ENCODE results near the gene GFER. TPM values are rescaled to one million over a fixed set of nuclear protein-coding genes. Genes with fewer than 3 reads are reported as not detected.

GFER gene
- 26.3 to 42.5 TPM (median 39.7 TPM) in 5 replicates for total RNA-seq (2022; extraction: Qiagen RNA extraction; ENCODE audit: low read depth)

DNA sequence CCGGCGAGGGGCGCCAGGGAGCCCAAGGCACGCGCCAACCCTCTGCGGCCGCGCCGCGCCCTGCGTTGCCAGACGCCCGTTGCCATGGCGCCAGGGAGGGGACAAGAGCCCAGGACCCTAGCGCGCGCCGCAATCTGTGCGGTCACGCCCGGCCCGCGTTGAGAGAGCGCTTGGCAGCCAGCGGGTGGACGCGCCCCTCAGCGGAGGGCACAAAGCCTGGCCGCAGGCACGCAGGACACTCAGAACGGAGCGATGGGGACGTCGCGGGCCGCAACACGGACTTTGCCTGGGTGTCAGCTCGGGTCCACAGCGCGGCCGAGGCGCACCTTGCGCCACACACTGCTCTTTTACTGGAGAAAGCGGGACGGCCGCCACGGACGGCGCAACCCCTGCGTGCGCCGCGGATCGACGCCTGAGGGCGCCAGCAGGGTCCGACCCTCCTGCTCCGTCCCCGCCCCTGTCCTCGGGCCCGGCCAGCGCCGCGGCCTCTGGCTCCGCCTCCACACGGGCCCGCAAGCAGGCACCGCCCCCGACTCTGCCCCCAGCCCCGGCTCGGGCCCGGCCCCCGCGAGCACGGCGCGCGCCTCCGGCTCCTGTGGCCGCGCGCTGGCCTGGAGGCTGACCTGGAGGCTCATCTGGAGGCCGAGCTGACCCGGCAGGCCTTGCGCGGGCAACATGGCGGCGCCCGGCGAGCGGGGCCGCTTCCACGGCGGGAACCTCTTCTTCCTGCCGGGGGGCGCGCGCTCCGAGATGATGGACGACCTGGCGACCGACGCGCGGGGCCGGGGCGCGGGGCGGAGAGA is at the start of gene GFER:
Gene GFER, plus strand, starts transcription at position 650 of the 803 bp plus-strand sequence. Its CDS starts 26 bp downstream, at position 676.

GRCh38 chr16:1942810-1943726 is 40.9 kb upstream of the GFER start, which contains the start of gene MSRB1:
TSS of gene MSRB1 (minus strand) at chr16:1943199. CDS start at chr16:1943156, 43 bp downstream.

DNA sequence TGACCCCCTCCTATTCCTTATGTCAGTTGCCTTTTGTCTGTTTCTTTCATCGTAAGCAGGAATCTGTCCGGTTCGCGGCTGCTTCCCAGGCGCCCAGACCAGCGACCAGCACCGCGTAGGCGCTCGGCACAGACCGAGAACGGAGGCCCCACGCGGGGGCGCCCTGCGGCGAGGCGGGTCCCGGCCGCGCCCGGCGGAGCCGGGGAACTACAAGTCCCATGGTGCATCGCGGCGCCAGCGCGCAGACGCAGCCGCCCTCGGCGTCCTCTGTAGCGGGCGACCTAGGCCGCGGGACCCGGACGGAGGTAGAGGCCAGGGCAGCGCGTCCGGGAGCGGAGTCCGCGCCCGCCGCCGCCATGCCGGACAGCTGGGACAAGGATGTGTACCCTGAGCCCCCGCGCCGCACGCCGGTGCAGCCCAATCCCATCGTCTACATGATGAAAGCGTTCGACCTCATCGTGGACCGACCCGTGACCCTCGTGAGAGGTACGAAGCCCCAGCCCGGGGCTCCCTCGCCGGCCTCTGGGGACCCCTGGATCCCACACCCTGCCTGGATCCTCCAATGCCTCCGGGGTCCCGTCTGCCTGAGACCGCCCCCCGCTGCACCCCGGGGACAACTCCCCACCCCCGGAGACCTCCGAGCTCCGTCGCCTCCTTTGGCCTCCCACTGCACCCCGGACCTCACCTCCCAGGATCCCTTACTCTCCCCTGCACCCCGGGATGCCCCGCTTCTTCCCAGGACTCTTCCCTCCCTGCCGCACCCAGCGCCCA is 24.5 kb upstream of the GFER start, which contains the start of gene NDUFB10:
Gene NDUFB10, plus strand, starts transcription at position 270 of the 771 bp plus-strand sequence. Its CDS starts 87 bp downstream, at position 357.

DNA sequence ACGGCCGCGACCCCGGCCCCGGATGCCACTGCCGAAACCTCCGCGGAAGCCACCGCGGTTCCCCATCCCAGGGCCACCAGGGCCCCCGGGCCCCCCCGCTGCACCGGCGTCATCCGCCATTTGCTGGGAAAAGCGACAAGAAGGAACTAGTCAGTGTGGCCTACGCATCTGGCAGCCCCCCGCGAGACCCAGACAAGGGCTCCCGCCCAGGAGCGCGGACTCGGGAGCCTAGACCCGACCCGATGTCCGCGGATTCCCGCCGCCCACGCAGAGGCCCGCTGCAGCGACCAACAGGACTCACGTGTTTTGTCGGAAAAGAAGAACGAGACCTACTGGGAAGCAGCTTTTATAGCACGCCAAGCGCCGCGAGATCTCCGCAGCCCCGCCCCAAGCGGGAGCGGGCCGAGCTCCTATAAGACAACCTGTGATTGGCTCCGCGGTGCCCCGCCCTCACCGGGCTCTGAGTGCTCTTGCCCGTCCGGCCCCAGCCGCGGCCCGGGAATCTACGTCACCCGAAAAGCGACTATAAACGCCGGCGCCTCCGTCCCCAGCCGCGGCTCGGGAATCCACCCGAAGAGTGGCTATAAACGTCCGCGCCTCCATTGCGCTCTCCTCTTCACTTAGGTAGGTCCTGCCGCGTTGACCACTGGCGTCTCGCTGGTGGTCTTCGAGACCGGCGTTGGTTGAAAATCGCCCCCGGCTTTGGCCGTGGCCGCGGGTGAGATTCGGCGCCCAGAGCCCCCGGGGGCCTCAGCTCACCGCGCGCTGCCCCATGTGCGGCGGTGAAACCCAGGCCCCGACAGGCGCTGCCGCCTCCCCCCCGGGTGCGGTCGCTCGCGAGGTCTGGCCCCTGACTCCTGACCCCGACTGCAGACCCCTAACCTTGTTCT is 19.2 kb upstream of the GFER start, which contains the start of gene RPS2:
Gene RPS2, minus strand, starts transcription at position 321 of the 890 bp plus-strand sequence. Its CDS starts 201 bp downstream, at position 120.

DNA sequence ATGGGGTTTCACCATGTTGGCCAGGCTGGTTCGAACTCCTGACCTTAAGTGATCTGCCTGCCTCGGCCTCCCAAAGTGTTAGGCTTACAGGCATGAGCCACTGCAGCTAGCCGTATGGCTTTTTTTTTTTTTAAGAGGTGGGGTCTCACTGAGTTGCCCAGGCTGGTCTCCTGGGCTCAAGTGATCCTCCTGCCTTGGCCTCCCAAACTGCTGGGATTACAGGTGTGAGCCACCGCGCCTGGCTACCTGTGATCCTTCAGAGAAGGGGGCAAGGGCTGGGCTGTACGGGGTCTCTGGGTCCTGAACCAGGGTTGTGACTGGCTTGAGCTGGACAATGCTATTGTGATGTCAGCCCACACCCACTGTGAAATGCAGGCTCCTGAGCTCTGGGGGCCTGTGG is 17.5 kb upstream of the GFER start, which contains the start of gene RNF151:
Gene RNF151, plus strand, starts transcription at position 397 of the 400 bp plus-strand sequence. CDS start 26 bp downstream, outside the sequence.

DNA sequence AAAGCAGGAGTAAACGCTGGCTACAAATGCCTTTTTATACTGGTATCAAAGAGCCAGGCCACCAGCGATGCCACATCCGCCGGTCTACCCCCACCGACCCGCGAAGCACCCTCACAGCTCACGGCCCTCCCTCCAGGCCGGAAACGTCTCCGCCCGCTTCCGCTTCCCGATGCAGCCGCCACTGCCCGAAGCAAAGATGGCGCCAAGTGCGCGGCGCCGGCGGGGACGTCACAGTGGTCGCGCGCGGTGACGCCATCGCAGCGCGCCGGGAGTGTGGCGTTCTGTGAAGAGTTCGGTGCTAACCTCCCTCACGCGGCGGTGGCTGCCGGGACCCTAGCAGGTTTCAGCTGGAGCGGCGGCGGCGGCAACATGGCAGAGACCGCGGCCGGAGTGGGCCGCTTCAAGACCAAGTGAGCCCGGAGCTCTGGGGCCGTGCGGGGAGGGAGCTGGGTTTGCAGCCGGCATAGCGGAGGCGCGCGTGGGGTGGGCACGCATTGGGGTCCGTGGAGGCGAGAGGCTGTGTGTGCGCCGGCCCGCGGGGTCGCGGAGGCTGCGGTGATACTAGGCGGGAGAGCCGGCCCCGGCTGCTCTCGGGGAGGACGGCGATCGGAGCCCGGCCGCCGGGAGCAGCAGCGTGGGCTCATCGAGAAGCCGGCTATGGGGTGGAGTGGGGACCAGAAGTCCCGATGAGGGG is 12.1 kb upstream of the GFER start, which contains the start of gene TBL3:
Gene TBL3, plus strand, starts transcription at position 258 of the 694 bp plus-strand sequence. Its CDS starts 112 bp downstream, at position 370.

GRCh38 chr16:1981398-1981836 is 2.6 kb upstream of the GFER start, which contains the start of gene NOXO1:
TSS of gene NOXO1 (minus strand) at chr16:1981469. CDS start at chr16:1981179, 290 bp downstream.

GRCh38 chr16:1989209-1990100 is 5.5 kb downstream of the GFER start, which contains the start of gene SYNGR3:
TSS of gene SYNGR3 (plus strand) at chr16:1989970. CDS start at chr16:1990103, 133 bp downstream.

GRCh38 chr16:2009791-2010510 is 26.0 kb downstream of the GFER start, which contains the start of gene ZNF598:
TSS of gene ZNF598 (minus strand) at chr16:2009821.

GRCh38 chr16:2019518-2019920 is 35.5 kb downstream of the GFER start, which contains the start of gene NPW:
TSS of gene NPW (plus strand) at chr16:2019785.

GRCh38 chr16:2026461-2027023 is 42.5 kb downstream of the GFER start, which contains the start of gene NHERF2:
TSS of gene NHERF2 (plus strand) at chr16:2026902. CDS start at chr16:2027006, 104 bp downstream.

Other genes starting within 250 kb of the GFER start
- gene NME3, start 212.7 kb upstream of the GFER start, total RNA-seq (2022; extraction: Qiagen RNA extraction; ENCODE audit: low read depth): 29.4 to 60.4 TPM (median 53.3 TPM) in 5 replicates
- gene EME2, start 211.4 kb upstream of the GFER start, total RNA-seq (2022; extraction: Qiagen RNA extraction; ENCODE audit: low read depth): 5.4 to 12.9 TPM (median 9.9 TPM) in 5 replicates
- 163 to 261 TPM (median 224 TPM) in 5 replicates for gene MRPS34, start 211.1 kb upstream of the GFER start, total RNA-seq (2022; extraction: Qiagen RNA extraction; ENCODE audit: low read depth)
- 16.1 to 25.3 TPM (median 22.5 TPM) in 5 replicates for gene SPSB3, start 201.6 kb upstream of the GFER start, total RNA-seq (2022; extraction: Qiagen RNA extraction; ENCODE audit: low read depth)
- 56.7 to 88.8 TPM (median 76.9 TPM) in 5 replicates for gene NUBP2, start 201.2 kb upstream of the GFER start, total RNA-seq (2022; extraction: Qiagen RNA extraction; ENCODE audit: low read depth)
- gene IGFALS, start 190.5 kb upstream of the GFER start, total RNA-seq (2022; extraction: Qiagen RNA extraction; ENCODE audit: low read depth): 0.07 to 0.13 TPM in 2 of 5 replicates, not detected in the others
- 57.8 to 69.7 TPM (median 62.0 TPM) in 5 replicates for gene HAGH, start 157.4 kb upstream of the GFER start, total RNA-seq (2022; extraction: Qiagen RNA extraction; ENCODE audit: low read depth)
- 42.2 to 49.6 TPM (median 45.3 TPM) in 5 replicates for gene FAHD1, start 157.0 kb upstream of the GFER start, total RNA-seq (2022; extraction: Qiagen RNA extraction; ENCODE audit: low read depth)
- 1.9 to 2.4 TPM (median 2.1 TPM) in 5 replicates for gene MEIOB, start 112.0 kb upstream of the GFER start, total RNA-seq (2022; extraction: Qiagen RNA extraction; ENCODE audit: low read depth)
- gene HS3ST6, start 65.8 kb upstream of the GFER start, total RNA-seq (2022; extraction: Qiagen RNA extraction; ENCODE audit: low read depth): 1.9 to 3.9 TPM (median 3.1 TPM) in 5 replicates
- 27.0 to 33.5 TPM (median 29.9 TPM) in 5 replicates for gene MSRB1, start 41.0 kb upstream of the GFER start, total RNA-seq (2022; extraction: Qiagen RNA extraction; ENCODE audit: low read depth)
- 0.03 to 0.06 TPM in 2 of 5 replicates, not detected in the others for gene RPL3L, start 29.5 kb upstream of the GFER start, total RNA-seq (2022; extraction: Qiagen RNA extraction; ENCODE audit: low read depth)
- gene NDUFB10, start 24.7 kb upstream of the GFER start, total RNA-seq (2022; extraction: Qiagen RNA extraction; ENCODE audit: low read depth): 234 to 300 TPM (median 255 TPM) in 5 replicates
- 3,777 to 5,494 TPM (median 4,879 TPM) in 5 replicates for gene RPS2, start 19.4 kb upstream of the GFER start, total RNA-seq (2022; extraction: Qiagen RNA extraction; ENCODE audit: low read depth)
- not detected in 5 replicates for gene RNF151, start 17.3 kb upstream of the GFER start, total RNA-seq (2022; extraction: Qiagen RNA extraction; ENCODE audit: low read depth)
- gene TBL3, start 12.1 kb upstream of the GFER start, total RNA-seq (2022; extraction: Qiagen RNA extraction; ENCODE audit: low read depth): 33.8 to 44.9 TPM (median 36.1 TPM) in 5 replicates
- 0.14 to 0.29 TPM (median 0.25 TPM) in 5 replicates for gene NOXO1, start 2.7 kb upstream of the GFER start, total RNA-seq (2022; extraction: Qiagen RNA extraction; ENCODE audit: low read depth)
- gene SYNGR3, start 5.8 kb downstream of the GFER start, total RNA-seq (2022; extraction: Qiagen RNA extraction; ENCODE audit: low read depth): 6.4 to 7.6 TPM (median 6.9 TPM) in 5 replicates
- gene ZNF598, start 25.6 kb downstream of the GFER start, total RNA-seq (2022; extraction: Qiagen RNA extraction; ENCODE audit: low read depth): 44.1 to 62.0 TPM (median 55.9 TPM) in 5 replicates
- 0.74 to 1.3 TPM (median 0.99 TPM) in 5 replicates for gene NPW, start 35.6 kb downstream of the GFER start, total RNA-seq (2022; extraction: Qiagen RNA extraction; ENCODE audit: low read depth)
- gene NHERF2, start 42.7 kb downstream of the GFER start, total RNA-seq (2022; extraction: Qiagen RNA extraction; ENCODE audit: low read depth): 38.6 to 58.8 TPM (median 54.7 TPM) in 5 replicates
- gene NTHL1, start 63.6 kb downstream of the GFER start, total RNA-seq (2022; extraction: Qiagen RNA extraction; ENCODE audit: low read depth): 34.0 to 46.7 TPM (median 42.0 TPM) in 5 replicates
- gene TSC2, start 63.8 kb downstream of the GFER start, total RNA-seq (2022; extraction: Qiagen RNA extraction; ENCODE audit: low read depth): 34.3 to 44.5 TPM (median 38.4 TPM) in 5 replicates
- gene PKD1, start 151.7 kb downstream of the GFER start, total RNA-seq (2022; extraction: Qiagen RNA extraction; ENCODE audit: low read depth): 41.9 to 56.6 TPM (median 50.2 TPM) in 5 replicates
- 3.0 to 4.5 TPM (median 3.3 TPM) in 5 replicates for gene RAB26, start 164.4 kb downstream of the GFER start, total RNA-seq (2022; extraction: Qiagen RNA extraction; ENCODE audit: low read depth)
- gene TRAF7, start 171.6 kb downstream of the GFER start, total RNA-seq (2022; extraction: Qiagen RNA extraction; ENCODE audit: low read depth): 39.0 to 67.9 TPM (median 55.5 TPM) in 5 replicates
- 0.32 to 1.8 TPM (median 0.50 TPM) in 5 replicates for gene CASKIN1, start 212.4 kb downstream of the GFER start, total RNA-seq (2022; extraction: Qiagen RNA extraction; ENCODE audit: low read depth)
- gene MLST8, start 221.3 kb downstream of the GFER start, total RNA-seq (2022; extraction: Qiagen RNA extraction; ENCODE audit: low read depth): 44.7 to 55.3 TPM (median 47.9 TPM) in 5 replicates
- gene BRICD5, start 226.7 kb downstream of the GFER start, total RNA-seq (2022; extraction: Qiagen RNA extraction; ENCODE audit: low read depth): 3.1 to 5.9 TPM (median 5.4 TPM) in 5 replicates
- 16.4 to 32.8 TPM (median 30.5 TPM) in 5 replicates for gene PGP, start 230.6 kb downstream of the GFER start, total RNA-seq (2022; extraction: Qiagen RNA extraction; ENCODE audit: low read depth)
- 18.2 to 26.6 TPM (median 23.6 TPM) in 5 replicates for gene E4F1, start 239.4 kb downstream of the GFER start, total RNA-seq (2022; extraction: Qiagen RNA extraction; ENCODE audit: low read depth)

All from A549 treated with DMSO at 1 μM for 4 hours (cell line).